IMR-90 (cell line): Measurements from ENCODE around the gene GHR. TPM values are rescaled to one million over a fixed set of nuclear protein-coding genes. Genes with fewer than 3 reads are reported as not detected.

Experiments
- ATAC-seq: fragments of 200-7000 bp; cut with Tn5 transposase; 2 replicates; pipeline ENCODE4 v1.9.1; 2020; ENCODE audit warnings: low read depth, mild to moderate bottlenecking, moderate library complexity
- BruUV-seq: library from RNA; stranded (reverse); fragments of 400-500 nt; replicated peaks from 2 replicates; lab custom pipeline; 2021; lab: Mats Ljungman, UMichigan
- CTCF ChIA-PET: fragments of 300-600 bp; formaldehyde crosslinking; extraction: SDS; loops from one replicate; lab custom pipeline; 2021; ENCODE audit warnings: antibody characterized with exemption; lab: Yijun Ruan, JAX
- POLR2A ChIA-PET: fragments of 300-600 bp; sonication (Branson Sonifier 250); formaldehyde crosslinking; loops from one replicate; lab custom pipeline; 2022; ENCODE audit warnings: antibody characterized with exemption; ENCODE audit not compliant: unreplicated experiment; lab: Charles Lee
- DNase-seq: peaks from one replicate; pipeline ENCODE4 v3.0.0; 2013
- H2AFZ ChIP-seq: replicated peaks from 2 replicates; pipeline ENCODE3; 2013; ENCODE audit warnings: low read length, mild to moderate bottlenecking; ENCODE audit not compliant: poor library complexity
- H2AK5ac ChIP-seq: 2 replicates; pipeline ENCODE4 v1.6.1; 2013; ENCODE audit warnings: low read depth, low read length, inconsistent platforms
- H2AK9ac ChIP-seq: replicated peaks from 2 replicates; pipeline ENCODE3; 2013; ENCODE audit warnings: mild to moderate bottlenecking, low read depth, low read length, moderate library complexity; ENCODE audit not compliant: poor library complexity
- H2BK120ac ChIP-seq: 2 replicates; pipeline ENCODE4 v1.6.1; 2013; ENCODE audit warnings: low read depth, low read length, inconsistent platforms
- H2BK15ac ChIP-seq: 3 replicates; pipeline ENCODE4 v1.6.1; 2013; ENCODE audit warnings: low read depth, low read length, inconsistent platforms
- H2BK20ac ChIP-seq: 2 replicates; pipeline ENCODE4 v1.6.1; 2013; ENCODE audit warnings: low read depth, mild to moderate bottlenecking, inconsistent platforms, low read length, moderate library complexity
- H2BK5ac ChIP-seq: 2 replicates; pipeline ENCODE4 v1.6.1; 2013; ENCODE audit warnings: mild to moderate bottlenecking, low read depth, low read length, inconsistent platforms; ENCODE audit not compliant: poor library complexity, severe bottlenecking
- H3K14ac ChIP-seq: replicated peaks from 2 replicates; pipeline ENCODE4 v1.6.1; 2013; ENCODE audit warnings: low read depth, low read length, inconsistent platforms
- H3K18ac ChIP-seq: 2 replicates; pipeline ENCODE4 v1.6.1; 2013; ENCODE audit warnings: low read depth, low read length, control low read depth
- H3K23ac ChIP-seq: 2 replicates; pipeline ENCODE4 v1.6.1; 2013; ENCODE audit warnings: low read depth, low read length, inconsistent platforms
- H3K27ac ChIP-seq: 2 replicates; pipeline ENCODE4 v1.5.1; 2013; ENCODE audit warnings: mild to moderate bottlenecking, control low read depth, low read length; ENCODE audit not compliant: insufficient read depth
- H3K27me3 ChIP-seq: 2 replicates; pipeline ENCODE4 v1.6.1; 2013; ENCODE audit warnings: low read length; ENCODE audit not compliant: control insufficient read depth, insufficient read depth
- H3K36me3 ChIP-seq: 2 replicates; pipeline ENCODE4 v1.6.1; 2013; ENCODE audit warnings: low read length, mixed read lengths; ENCODE audit not compliant: control insufficient read depth, insufficient read depth
- H3K4ac ChIP-seq: 2 replicates; pipeline ENCODE4 v1.6.1; 2013; ENCODE audit warnings: low read depth, low read length, inconsistent platforms
- H3K4me1 ChIP-seq: 2 replicates; pipeline ENCODE4 v1.6.1; 2013; ENCODE audit warnings: low read length, mixed read lengths; ENCODE audit not compliant: control insufficient read depth, insufficient read depth
- H3K4me2 ChIP-seq: 2 replicates; pipeline ENCODE4 v1.6.1; 2013; ENCODE audit warnings: low read depth, mild to moderate bottlenecking, control low read depth, low read length, moderate library complexity
- H3K4me3 ChIP-seq: 2 replicates; pipeline ENCODE4 v1.5.1; 2013; ENCODE audit warnings: low read depth, mild to moderate bottlenecking, control low read depth, low read length, moderate library complexity; ENCODE audit not compliant: insufficient read depth
- H3K56ac ChIP-seq: 2 replicates; pipeline ENCODE4 v1.6.1; 2013; ENCODE audit warnings: low read length, inconsistent platforms; ENCODE audit not compliant: insufficient read depth; ENCODE audit errors: extremely low read depth
- H3K79me1 ChIP-seq, 2 experiments: 2 replicates each; pipeline ENCODE4 v1.6.1; 2013; ENCODE audit warnings: low read length in 2 of 2, inconsistent platforms in 1 of 2, low read depth in 1 of 2
- H3K9ac ChIP-seq: 2 replicates; pipeline ENCODE4 v1.6.1; 2013; ENCODE audit warnings: low read depth, low read length, control low read depth
- H3K9me1 ChIP-seq: 2 replicates; pipeline ENCODE4 v1.6.1; 2013; ENCODE audit warnings: low read length, inconsistent platforms; ENCODE audit not compliant: insufficient read depth
- H3K9me3 ChIP-seq: 2 replicates; pipeline ENCODE4 v1.6.1; 2013; ENCODE audit warnings: low read length; ENCODE audit not compliant: control insufficient read depth, insufficient read depth
- H4K20me1 ChIP-seq: 2 replicates; pipeline ENCODE4 v1.6.1; 2013; ENCODE audit warnings: low read length, inconsistent platforms; ENCODE audit not compliant: insufficient read depth
- H4K5ac ChIP-seq: 2 replicates; pipeline ENCODE4 v1.6.1; 2013; ENCODE audit warnings: mild to moderate bottlenecking, low read depth, low read length, control low read depth
- H4K8ac ChIP-seq, 2 experiments: 2 replicates each; pipeline ENCODE4 v1.6.1; 2013; ENCODE audit warnings: low read depth in 2 of 2, low read length in 2 of 2, control low read depth in 1 of 2, inconsistent platforms in 1 of 2
- H4K91ac ChIP-seq: 2 replicates; pipeline ENCODE4 v1.6.1; 2013; ENCODE audit warnings: low read depth, low read length, inconsistent platforms; ENCODE audit not compliant: insufficient read depth
- CHD1 ChIP-seq: IDR thresholded peaks from 2 replicates; pipeline ENCODE4 v1.6.1; 2012; ENCODE audit warnings: low read depth, low read length, improper control_type of control experiment
- CTCF ChIP-seq: conservative IDR thresholded peaks from 2 replicates; pipeline ENCODE4 v1.5.1; 2012; ENCODE audit warnings: mild to moderate bottlenecking, low read depth, low read length, improper control_type of control experiment
- FOS ChIP-seq: fragments of 150-350 bp; IDR thresholded peaks from 2 replicates; pipeline ENCODE4 v1.6.1; 2016; ENCODE audit warnings: low read depth, low read length
- MAZ ChIP-seq: IDR thresholded peaks from 2 replicates; pipeline ENCODE4 v1.6.1; 2012; ENCODE audit warnings: low read depth, mild to moderate bottlenecking, low read length, improper control_type of control experiment, moderate library complexity, borderline replicate concordance
- MXI1 ChIP-seq: IDR thresholded peaks from 2 replicates; pipeline ENCODE4 v1.6.1; 2012; ENCODE audit warnings: low read depth, mild to moderate bottlenecking, low read length, moderate library complexity, borderline replicate concordance
- POLR2A ChIP-seq: IDR thresholded peaks from 2 replicates; pipeline ENCODE4 v1.6.1; 2012; ENCODE audit warnings: mild to moderate bottlenecking, low read depth, low read length
- RCOR1 ChIP-seq: IDR thresholded peaks from 2 replicates; pipeline ENCODE4 v1.6.1; 2012; ENCODE audit warnings: mild to moderate bottlenecking, low read length, improper control_type of control experiment; ENCODE audit not compliant: insufficient replicate concordance
- SMC3 ChIP-seq: fragments of 150-350 bp; IDR thresholded peaks from 2 replicates; pipeline ENCODE4 v1.6.1; 2016; ENCODE audit warnings: low read depth, mild to moderate bottlenecking, antibody characterized with exemption, low read length, moderate library complexity
- USF2 ChIP-seq: fragments of 150-350 bp; IDR thresholded peaks from 2 replicates; pipeline ENCODE4 v1.6.1; 2017; ENCODE audit warnings: mild to moderate bottlenecking, antibody characterized with exemption, low read length, low read depth
- WGBS, 2 experiments: methylation state at CpG; one replicate each; pipeline versions ENCODE4 v1.1.5 to v1.1.7; 2013; ENCODE audit warnings: missing lambda C conversion rate in 2 of 2; ENCODE audit not compliant: insufficient read length in 1 of 2; ENCODE audit errors: extremely low coverage in 2 of 2; 5-methylcytosine and 5-hydroxymethylcytosine counted together
- dilution Hi-C: fragments of 300-500 bp; cut with HindIII; formaldehyde crosslinking; loops from one replicate; pipeline ENCODE4 v1.14.3; 2018; ENCODE audit warnings: low sequenced_read_pairs; ENCODE audit not compliant: unreplicated experiment
- in situ Hi-C: fragments of 300-500 bp; cut with MboI; formaldehyde crosslinking; loops from 3 replicates; pipeline ENCODE4 v1.14.3; 2019; ENCODE audit warnings: low sequenced_read_pairs, inconsistent platforms, mixed read lengths
- intact Hi-C: fragments of 100-400 bp; cut with micrococcal nuclease; formaldehyde crosslinking; loops from 2 replicates; pipeline ENCODE4 v1.10.0; 2022
- polyA plus RNA-seq, 3 experiments: library from polyadenylated mRNA; depleted of rRNA; stranded (reverse); fragments of >200 nt; gene quantifications; 2 replicates each; pipeline ENCODE4 v1.2.3, GENCODE V29; 2012; ENCODE audit warnings: low replicate concordance in 1 of 3
- total RNA-seq: library from RNA; depleted of rRNA; stranded (reverse); fragments of >200 nt; gene quantifications from 2 replicates; pipeline ENCODE4 v1.2.3, GENCODE V29; 2012

GHR gene
- total and polyA plus RNA-seq, 2 of the 4 experiments (the other 2 are of a cell fraction) = 0.36 to 1.1 TPM

- H2AFZ ChIP-seq = no peak overlapping the region
- no peaks in the 10 kb centered on the region for H3K9me1 ChIP-seq
- dilution Hi-C loops (no loop called here), intact Hi-C loops (no loop called here), in situ Hi-C loops (no loop called here)
- no peak overlapping the region for H2AK9ac ChIP-seq
- no peak overlapping the region for H3K23ac ChIP-seq
- no TSS peak for BruUV-seq
- no peak overlapping the region for H3K9ac ChIP-seq
- H3K56ac ChIP-seq = no peak overlapping the region
- no peaks in the 10 kb centered on the region for H3K27me3 ChIP-seq
- POLR2A ChIA-PET = no interaction called here
- H3K9me3 ChIP-seq = no peaks in the 10 kb centered on the region
- no peak overlapping the region for H3K4ac ChIP-seq
- DNase-seq (no peak), ATAC-seq (no peak)
- no peaks in the 10 kb centered on the region for H3K36me3 ChIP-seq
- no peak overlapping the region for H4K91ac ChIP-seq
- TF ChIP-seq USF2 (no peak), CHD1 (no peak), CTCF (no peak), RCOR1 (no peak), FOS (no peak), POLR2A (no peak), SMC3 (no peak), MAZ (no peak), MXI1 (no peak)
- CTCF ChIA-PET = no interaction called here
- H3K4me2 ChIP-seq = no peak overlapping the region
- H4K8ac ChIP-seq = no peak overlapping the region
- H3K18ac ChIP-seq = no peak overlapping the region
- no peaks in the 10 kb centered on the region for H3K79me1 ChIP-seq
- no peak overlapping the region for H2BK15ac ChIP-seq
- H3K27ac ChIP-seq = no peak overlapping the region
- H2AK5ac ChIP-seq = no peak overlapping the region
- no peak overlapping the region for H2BK120ac ChIP-seq
- no peak overlapping the region for H2BK5ac ChIP-seq
- H2BK20ac ChIP-seq = no peak overlapping the region
- no peak overlapping the region for H4K5ac ChIP-seq
- H4K20me1 ChIP-seq = no peaks in the 10 kb centered on the region
- WGBS, 2 experiments = no CpG with 5 or more reads among the region's 1 CpG
- H3K4me1 ChIP-seq = no peaks in the 10 kb centered on the region
- H3K14ac ChIP-seq = no peak overlapping the region
- no peak overlapping the region for H3K4me3 ChIP-seq
Measured at GRCh38 chr5:42569953-42570548, 146.8 kb downstream of the GHR start.
